IPS-11a (cell line): ENCODE measurements around the gene SCUBE1.
"Not testable (repeated sequence)": the region's sequence is repeated elsewhere in the genome, so short reads cannot be mapped to it uniquely, and the experiment has no call there.

Source experiments
- H3K4me3 ChIP-seq: one replicate; pipeline ENCODE4 v1.5.1; 2013; ENCODE audit warnings: low read depth, low read length, control low read depth

SCUBE1 gene

DNA sequence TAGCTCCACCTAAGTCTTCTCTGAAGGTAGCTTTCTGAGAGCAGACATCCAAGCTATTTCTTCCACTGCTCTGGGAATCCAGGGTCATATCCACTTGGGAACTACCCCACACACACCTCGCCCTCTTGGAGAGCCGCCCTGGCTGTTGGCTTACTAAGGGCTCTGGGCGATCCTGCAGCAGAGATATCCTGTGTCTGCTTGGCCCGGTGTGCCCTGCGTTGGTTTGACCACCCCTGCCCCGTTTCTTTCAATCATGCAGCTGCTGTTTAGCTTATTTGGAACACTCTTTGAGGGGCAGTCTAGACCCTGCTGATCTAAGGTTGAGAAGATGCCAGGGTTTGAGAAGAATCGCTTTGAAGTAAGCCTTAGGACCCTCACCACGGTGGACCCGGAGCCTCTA is 17.4 kb upstream of the SCUBE1 start:
- no peak overlapping the region for H3K4me3 ChIP-seq

DNA sequence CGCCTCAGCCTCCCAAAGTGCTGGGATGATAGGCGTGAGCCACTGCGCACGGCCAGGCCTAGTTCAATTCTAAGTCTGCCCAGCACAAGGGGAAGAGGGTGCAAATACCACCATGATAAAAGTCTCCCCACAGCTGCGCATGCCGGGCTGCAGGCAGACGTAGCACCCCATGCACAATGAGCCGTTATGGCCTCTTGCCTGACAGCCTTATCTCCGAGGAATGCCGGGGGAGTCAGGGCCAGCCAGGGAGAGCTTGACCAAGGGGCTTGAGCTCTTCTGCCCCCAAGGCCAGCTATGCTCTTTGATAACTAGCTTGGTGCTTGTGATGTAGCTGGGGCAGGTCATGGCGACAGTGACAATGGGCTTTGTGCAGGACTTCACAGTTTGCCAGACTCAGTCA is 13.7 kb upstream of the SCUBE1 start:
- no peak overlapping the region for H3K4me3 ChIP-seq

DNA sequence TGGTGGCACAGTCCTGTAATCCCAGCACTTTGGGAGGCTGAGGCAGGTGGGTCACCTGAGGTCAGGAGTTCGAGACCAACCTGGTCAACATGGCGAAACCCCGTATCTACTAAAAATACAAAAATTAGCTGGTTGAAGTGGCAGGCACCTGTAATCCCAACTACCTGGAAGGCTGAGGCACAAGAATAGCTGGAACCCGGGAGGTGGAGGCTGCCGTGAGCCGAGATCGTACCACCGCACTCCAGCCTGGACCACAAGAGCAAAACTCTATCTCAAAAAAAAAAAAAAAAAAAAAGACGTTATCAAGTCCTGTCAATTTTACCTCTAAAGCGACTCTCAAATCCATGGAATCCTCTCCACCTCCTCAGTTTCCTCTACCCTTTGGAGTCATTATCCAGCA is 12.5 kb upstream of the SCUBE1 start:
- not testable (repeated sequence) for H3K4me3 ChIP-seq

DNA sequence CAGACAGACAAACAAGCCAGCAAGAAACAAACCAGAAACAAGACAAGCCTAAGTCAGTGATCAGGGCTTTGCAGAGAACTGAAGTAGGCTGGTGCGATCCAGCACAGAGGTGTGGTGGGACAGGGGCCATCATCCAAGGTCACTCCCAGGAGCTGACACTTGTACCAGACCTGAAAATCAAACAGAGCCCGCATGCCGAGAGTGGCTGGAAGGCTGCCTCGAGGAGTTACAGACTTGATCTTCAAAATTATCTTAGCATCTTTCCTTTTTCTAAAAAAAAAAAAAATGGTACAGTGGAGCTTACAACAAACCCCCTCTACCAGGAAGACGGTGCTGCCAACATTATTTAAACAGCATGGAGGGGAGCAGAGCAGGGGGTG is 8.8 kb upstream of the SCUBE1 start:
- no peak overlapping the region for H3K4me3 ChIP-seq

DNA sequence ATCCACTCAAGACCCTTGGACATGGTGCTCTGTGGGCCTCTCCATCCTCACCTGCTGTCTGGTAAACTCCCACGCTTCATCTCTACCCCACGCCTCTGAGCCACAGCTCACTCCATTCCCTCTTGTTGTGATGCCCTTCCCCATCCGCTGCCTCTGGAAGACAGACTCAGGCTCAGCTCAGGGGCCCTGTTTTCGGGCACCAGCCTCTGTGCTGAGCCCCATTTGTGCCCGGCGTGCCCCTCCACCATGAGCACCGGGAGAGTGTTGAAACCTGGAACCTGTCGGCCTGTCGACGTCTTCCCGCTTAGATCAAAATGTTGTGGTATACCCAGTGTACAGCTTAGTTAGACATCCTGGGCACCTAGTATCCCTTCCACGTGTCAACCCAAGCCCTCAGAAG is 6.5 kb upstream of the SCUBE1 start:
- H3K4me3 ChIP-seq = no peak overlapping the region

DNA sequence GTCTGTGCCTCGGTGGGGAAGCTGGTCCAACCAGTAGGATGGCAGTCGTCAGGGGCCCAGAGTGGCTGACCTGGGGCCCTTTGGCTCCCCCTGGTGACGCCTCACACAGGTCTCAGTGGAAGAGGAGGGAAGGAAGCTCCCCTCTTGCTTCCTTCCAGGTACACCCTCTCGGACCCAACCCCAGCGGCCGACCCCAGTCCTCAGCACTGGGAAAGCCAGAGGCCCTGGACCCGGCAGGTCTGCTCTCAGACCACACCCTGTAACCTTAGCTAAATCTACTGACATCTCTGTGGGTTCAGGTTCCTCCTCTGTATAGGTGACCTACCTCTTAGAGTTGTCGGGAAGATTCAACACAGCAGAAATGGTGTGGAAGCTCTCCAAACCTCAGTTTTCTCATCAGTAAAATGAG is 3.4 kb upstream of the SCUBE1 start:
- H3K4me3 ChIP-seq = no peak overlapping the region

DNA sequence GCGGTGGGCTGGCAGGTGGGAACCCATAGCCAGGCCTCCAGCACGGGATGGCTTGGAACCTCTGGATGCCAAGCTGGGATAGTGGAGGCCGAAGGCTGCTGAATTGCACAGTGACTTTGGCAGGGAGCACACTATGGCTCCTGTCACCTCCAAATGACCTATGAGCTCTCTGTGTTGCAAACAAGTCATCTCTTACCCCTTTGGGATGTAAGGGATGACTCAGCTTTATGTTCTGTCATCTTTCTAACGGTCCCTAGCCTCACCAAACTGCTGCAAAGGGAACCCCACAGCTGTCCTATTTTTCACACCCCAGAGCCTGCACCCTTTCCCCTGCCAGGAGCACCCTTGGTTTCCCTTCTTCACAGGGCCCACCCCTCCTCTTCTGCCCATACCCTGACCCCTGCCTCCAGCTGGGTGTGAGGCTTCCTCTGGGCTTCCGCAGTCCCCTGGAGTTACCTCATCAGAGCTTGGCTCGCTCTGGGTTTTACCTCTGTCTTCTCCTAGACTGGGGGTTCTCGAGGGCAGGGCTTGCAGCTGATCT is 2.7 kb upstream of the SCUBE1 start:
- no peak overlapping the region for H3K4me3 ChIP-seq

DNA sequence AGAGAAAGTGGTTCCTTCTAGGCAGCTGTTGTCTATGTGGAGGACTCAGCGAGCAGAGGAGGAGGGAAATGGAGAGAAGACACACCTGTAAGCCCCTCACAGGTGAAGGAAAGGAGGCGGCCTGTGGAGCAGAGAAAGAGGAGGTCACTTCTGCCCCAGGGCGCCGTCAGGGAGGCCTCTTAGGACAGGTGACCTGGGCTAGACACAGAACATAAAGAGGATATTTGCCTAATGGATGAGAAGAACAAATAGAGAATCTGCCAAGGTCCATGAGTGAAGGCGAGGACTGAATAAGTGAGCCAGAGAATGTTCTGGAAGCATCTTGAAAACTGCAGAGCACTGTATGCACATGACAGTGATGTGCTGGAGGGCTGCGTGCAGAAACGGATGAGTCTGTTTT is 2.2 kb upstream of the SCUBE1 start:
- no peak overlapping the region for H3K4me3 ChIP-seq

DNA sequence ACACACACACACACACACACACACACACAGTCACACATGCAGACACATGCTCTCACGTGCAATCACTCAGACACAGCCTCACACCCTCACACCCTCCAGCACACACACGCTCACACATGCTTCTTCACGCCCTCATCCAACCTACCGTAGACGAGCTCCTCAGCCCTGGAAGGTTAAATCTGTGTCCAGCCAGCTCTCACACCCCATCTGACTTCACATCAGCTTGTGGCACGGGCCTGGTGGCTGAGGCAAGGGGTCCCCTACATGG is 1.3 kb upstream of the SCUBE1 start:
- no peak overlapping the region for H3K4me3 ChIP-seq

DNA sequence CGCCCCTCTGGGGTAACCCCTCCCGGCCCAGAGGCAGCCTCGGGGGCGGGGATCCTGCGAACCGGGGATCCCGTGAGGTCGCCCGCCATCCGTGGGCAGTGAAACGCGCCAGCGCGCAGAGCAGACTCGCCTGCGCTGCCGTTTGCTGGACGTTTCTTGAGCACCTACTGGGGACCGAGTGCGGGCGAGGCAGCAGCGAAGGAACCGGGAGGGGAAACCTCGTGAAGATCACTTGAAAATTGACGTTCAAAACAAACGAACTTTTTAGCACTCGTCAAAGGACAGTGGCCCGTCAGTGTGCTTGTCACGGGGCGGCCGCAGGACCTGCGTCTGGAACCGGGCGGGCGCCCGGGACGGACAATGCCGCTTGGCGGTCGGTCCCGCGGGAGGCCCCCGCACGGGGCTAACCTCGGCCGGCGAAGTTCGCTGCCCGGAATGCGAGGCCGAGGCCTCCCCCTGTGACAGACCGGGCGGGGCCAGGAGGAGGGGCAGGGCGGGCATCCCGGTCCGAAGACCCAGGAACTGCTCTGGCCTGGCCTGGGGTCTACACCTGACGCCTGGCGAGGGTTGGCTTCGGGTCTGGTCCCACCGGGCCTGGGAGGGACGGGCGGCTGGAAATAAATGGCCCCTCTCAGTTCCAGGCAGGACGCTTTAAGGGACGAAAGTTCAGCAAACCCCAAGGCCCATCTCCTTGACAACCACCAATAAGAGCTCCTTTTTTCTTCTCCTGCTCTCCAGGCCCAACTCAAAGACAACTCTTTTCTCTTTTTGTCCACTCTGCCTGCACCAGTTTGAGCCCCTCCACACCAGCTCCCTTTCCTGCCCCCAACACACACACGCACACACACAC is 723 bp upstream of the SCUBE1 start:
- peak overlapping the region; percentile 37 for H3K4me3 ChIP-seq

DNA sequence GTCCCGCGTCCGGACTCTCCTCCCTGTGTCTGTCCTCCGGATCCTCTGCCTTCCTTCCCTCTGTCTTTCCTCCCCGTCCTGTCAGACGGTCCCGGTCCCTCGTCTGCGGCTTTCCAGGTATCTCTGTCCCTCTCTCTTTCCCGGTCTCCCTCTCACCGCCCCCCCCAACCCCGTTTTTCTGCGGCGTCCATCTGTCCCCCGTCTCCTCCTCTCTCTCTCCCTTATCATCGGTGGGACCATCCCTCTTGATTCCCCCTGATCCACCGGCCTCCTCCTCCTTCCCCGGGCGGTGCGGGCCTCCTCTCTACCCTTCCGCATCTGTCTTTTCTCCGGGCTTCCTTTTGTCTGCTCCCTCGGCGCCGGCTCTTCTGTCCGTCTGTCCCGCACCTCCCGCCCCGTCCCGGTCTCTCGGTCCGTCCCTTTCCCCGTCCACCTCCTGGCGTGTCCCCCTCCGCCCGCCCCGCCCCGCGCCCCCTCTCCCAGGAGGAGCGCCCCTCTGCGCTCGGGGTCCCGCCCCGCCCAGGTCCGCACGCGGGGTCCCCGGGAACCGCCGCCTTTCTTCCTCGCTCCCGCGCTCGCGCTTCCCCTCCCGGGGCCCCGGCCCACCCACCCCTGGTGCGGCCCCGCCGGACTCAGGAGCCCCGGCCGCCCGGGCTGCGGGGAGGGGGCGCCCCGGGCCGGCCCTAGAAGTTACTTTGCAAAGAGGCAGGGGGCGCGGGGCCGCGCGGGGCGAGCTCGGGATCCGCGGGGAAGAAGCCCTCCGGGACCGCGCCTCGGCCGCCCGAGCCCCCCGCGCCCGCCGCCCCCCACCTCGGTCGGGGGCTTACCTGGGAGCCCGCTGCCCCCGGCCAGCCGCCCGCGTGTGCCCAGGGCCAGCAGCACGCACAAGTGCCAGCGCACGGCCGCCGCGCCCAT is 568 bp downstream of the SCUBE1 start:
- peak overlapping the region; percentile 13 for H3K4me3 ChIP-seq

DNA sequence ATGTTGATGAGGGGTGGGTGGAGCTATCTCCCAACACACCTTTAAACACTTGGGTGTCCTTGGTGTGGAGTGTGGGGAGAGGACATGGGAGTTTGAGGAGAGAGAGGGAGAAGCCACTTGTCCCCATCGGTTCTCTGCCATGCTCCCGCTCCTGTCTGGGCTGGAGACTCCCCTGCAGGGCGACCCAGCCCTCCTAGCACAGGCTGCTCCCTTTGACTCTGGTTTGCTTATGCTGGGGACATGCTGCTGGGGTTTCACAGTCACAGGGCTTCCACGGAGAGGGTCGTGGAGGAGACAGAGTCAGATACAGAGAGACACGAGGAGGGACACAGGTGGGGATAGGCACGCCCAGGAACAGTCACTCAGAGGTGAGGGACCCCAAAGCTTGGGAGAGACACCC is 1.6 kb downstream of the SCUBE1 start:
- no peak overlapping the region for H3K4me3 ChIP-seq

DNA sequence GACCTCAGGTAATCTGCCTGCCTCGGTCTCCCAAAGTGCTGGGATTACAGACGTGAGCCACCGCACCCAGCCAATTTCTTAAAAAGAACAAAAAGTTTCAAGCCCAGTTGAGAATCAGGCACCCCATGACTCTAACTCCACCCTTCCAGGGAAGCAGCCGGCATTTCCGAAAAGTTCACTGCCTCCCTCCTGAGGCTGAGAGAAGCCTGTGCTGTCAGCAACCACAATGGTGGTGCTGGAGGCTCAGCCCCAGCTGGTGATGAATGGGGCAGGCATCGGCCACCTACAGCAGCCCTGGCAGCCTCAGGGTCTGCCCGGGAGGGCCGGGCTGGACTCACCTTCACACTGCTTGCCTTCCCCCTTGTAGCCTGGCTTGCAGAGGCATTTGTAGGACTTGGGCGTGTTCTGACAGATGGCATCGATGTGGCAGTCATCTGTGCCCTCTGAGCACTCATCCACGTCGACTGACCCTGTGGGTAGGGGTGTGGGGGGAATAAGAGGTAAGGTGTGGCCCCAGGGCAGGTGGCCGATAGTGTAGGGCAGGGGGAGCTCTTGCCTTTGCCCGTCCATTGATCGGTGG is 4.3 kb downstream of the SCUBE1 start:
- H3K4me3 ChIP-seq = no peak overlapping the region

DNA sequence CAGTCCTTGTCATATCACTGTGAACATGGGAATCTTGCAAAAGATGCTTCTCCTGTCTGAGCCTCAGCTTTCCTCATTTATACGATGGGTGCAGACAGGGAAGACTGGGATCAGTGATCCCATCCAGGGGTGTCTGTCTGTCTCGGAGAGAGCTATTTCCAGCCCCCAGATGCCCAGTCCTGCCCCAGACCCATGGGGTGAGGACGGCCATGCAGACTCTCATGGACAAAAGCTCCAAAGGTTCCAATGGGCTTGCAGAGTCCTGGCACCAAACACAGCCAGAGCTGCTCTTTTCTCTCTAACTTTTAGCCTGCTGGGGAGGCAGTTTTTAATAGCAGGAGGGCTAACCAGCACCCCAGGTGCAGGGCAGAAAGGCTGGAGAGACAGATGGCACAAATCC is 5.2 kb downstream of the SCUBE1 start:
- no peak overlapping the region for H3K4me3 ChIP-seq

DNA sequence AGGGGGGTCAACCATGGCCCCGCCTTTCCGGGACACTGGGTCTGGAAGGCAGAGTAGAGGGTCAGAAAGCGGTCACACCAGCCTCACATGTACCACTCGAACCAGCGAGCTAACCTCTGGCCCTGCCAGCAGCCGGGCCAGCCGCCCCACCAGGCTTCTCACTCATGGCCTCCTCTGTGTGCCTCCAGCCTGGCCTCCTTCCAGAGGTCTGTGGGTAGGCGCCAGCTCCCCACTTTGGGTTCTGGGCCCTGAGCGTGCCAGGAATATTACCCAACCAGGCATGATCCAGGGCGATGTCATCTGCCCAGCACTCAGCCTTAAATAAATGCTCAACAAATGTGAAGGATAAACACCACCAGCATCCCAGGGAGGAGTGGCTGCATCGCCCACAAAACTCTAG is 5.8 kb downstream of the SCUBE1 start:
- H3K4me3 ChIP-seq = no peak overlapping the region

DNA sequence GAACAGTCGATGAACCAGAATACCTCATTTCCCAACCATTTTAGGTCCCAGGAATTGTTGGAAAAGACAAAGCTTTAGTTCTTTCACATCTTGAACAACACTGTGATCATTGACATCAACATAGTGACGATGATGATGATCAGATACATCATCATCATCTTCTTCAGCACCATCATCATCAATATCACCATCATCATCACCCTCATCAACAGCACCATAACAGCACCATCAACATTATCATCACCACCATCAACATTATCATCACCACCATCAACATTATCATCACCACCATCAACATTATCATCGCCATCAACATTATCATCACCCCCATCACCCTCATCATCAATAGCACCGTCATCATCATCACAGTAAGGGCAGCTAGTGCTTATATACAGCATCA is 8.8 kb downstream of the SCUBE1 start:
- no peak overlapping the region for H3K4me3 ChIP-seq

DNA sequence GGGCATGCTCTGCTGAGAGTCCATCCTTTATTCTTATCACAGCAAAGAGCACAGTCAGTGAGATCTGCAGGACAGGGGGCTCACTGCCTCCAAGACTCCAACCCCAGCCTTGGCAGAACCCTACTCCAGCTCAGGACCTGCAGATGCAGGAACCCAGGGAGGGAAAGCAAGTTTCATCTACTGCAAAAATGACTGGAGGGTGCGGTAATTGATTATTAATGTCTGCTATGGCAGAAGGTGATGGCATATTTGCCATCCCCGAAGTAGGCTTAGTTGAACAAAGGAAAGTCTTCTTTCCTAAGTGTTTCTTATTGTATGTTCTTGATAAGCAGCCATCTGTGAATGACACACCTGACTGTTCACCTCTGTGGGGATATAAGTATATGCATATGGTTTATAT is 9.2 kb downstream of the SCUBE1 start:
- H3K4me3 ChIP-seq = no peak overlapping the region

DNA sequence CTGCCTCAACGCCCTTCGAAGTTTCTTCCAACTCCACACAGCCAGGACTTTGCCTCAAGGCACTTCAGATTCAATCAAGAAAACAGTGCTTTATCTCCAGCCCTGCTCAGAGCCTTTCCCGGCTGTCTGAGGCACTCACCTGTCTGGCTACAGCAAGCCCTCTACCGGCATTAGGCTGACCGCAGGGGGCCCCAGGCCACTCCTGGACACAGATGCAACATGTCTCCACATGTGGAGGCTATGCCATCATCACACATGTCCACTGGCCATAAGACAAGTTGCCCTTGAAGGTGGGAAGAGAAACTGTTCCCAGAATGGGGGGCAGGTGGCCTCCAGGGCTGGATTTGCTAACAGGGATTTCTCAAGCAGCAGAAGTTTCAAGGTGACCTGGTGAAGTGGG is 10.0 kb downstream of the SCUBE1 start:
- H3K4me3 ChIP-seq = no peak overlapping the region

DNA sequence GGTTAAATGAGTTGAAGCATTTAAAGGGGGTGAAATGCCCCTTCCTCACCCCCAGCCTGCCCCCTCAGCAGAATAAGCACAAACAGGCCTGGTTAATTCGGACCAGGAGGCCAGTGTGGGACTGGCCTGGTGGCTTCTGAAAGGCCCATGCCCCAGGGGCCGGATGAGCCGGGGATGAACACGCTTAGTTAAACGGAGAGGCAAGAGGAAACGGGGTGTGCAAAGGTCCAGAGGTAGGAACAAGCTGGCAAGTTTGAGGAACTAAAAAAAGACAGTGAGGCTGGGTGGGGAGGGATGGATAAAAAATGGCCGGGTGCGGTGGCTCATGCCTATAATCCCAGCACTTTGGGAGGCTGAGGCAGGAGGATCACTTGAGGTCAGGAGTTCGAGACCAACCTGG is 11.5 kb downstream of the SCUBE1 start:
- H3K4me3 ChIP-seq = no peak overlapping the region

DNA sequence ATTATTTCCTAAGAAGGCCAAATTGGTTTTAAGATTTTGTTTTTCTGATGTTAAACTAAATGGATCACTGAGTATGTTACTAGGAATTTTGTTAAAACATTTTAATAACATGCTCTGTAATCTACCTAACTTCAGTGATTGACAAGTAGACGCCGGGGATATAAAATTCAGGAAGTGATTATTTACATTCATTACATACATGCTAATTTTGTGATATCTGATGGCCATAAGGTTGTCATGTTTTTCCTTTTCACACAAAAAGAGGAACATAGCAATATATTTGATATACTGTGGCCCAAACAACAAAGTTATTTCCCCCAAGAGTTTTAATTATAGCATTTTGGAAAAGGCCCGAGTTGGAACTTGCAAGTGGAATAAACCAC is 12.1 kb downstream of the SCUBE1 start:
- H3K4me3 ChIP-seq = no peak overlapping the region

DNA sequence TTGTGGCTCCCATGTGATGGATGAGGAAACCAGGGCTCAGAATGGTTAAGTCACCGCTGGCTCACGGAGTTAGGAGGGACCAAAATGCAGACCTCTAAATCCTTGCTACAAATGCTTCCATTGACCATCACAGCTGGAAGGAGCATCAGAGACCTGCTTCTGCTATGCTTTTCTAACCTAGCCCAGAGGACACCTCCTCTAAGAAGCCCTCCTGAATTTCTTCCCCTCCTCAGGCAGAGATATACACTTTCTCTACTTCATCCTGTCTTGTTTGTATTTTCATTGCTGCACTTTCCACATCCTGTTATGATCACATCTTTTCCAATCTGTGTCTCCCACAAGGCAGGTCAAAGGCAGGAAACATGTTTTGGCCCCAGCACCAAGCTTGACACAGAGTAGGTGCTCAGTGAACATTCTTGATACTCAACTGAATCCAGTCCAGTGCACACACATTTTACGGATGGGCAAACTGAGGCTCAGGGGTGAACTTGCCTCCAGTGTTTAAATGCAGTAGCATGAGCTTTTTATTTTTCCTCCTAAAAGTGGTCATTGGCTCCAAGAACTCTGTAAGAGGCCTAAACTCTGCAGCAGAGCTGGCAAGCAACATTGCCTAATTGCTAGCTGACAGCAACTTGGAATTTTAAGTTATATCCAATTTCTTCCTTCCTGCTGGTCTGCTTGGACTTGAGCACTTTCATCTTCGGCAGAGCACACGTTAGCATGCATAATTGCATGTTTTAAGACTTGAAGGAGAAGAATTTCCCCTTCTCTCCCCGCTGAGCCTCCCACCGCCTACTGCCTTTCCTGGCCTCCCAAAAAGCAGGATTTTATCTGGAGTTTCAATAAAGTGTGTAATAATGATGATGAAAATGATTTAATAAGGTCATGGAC is 12.7 kb downstream of the SCUBE1 start:
- H3K4me3 ChIP-seq = no peak overlapping the region
